GM12891 (cell line): ENCODE measurements around the gene IL2RA.
A peak's percentile ranks its signal among the peaks of the same experiment; 100 is the strongest.
"Not testable (repeated sequence)": the region's sequence is repeated elsewhere in the genome, so short reads cannot be mapped to it uniquely, and the experiment has no call there.

Source experiments
- DNase-seq: peaks from one replicate; pipeline ENCODE4 v3.0.0; 2011; ENCODE audit warnings: low spot score; ENCODE audit not compliant: insufficient read length
- FAIRE-seq: peaks from 2 replicates; lab custom pipeline; 2011; peaks lifted over from hg19 to GRCh38; lab: Jason Lieb, UNC
- PAX5 ChIP-seq: IDR thresholded peaks from 2 replicates; pipeline ENCODE4 v1.6.1; 2011; ENCODE audit warnings: low read length, moderate library complexity, mild to moderate bottlenecking; ENCODE audit not compliant: insufficient read depth, severe bottlenecking
- POLR2A ChIP-seq: IDR thresholded peaks from 2 replicates; pipeline ENCODE4 v1.6.1; 2011; ENCODE audit warnings: low read depth, low read length, control low read depth
- POLR2AphosphoS5 ChIP-seq: IDR thresholded peaks from 2 replicates; pipeline ENCODE4 v1.6.1; 2011; ENCODE audit warnings: low read depth, low read length, control low read depth
- POU2F2 ChIP-seq: IDR thresholded peaks from 2 replicates; pipeline ENCODE4 v1.6.1; 2011; ENCODE audit warnings: low read depth, mild to moderate bottlenecking, control low read depth, low read length, moderate library complexity
- SPI1 ChIP-seq: IDR thresholded peaks from 2 replicates; pipeline ENCODE4 v1.6.1; 2011; ENCODE audit warnings: low read depth, low read length, control low read depth
- TAF1 ChIP-seq: IDR thresholded peaks from 2 replicates; pipeline ENCODE4 v1.6.1; 2011; ENCODE audit warnings: low read depth, low read length, control low read depth

IL2RA gene

DNA sequence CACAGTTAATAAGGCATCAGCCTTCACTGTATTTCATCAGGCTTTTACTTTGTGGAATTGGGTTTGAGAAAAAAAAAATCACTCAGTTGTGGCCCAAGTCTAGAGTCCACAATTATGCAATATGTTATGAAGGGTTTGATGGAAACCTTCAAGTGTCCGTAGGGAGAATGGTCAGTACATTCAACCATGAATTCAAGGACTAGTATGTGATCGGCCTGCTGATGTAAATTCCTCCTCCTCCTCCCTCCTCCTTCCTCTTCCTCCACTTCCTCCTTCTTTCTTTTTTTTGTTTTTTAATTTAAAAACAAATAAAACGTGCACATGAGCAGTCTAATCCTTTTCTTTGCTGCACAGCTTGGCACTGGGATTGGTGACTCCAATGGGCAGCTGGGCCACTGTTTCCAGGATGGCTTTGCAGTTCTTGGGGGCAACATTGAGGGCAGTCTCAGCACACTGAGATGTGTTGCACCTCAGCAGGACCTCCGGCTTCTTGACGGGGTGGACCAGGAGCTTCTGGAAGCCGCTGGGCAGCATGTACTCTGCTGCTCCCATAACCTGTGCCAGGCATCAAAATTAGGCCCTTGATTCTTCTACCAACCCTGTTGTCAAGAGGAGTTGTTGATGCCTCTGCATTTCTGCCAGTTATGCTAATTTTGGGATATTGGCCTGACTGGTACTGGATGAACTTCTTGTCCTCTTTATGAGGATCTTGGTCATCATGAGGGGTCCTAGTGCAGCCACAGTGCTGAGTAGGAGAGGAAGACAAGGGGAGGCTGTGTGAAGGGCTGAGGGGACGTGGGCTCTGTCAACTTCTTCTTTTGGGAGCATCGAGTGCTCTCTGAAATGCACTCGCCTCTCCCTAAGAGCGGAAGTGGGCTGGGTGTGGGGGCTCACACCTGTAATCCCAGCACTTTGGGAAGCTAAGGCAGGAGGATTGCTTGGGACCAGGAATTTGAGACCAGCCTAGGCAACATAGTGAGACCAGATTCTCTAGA is 9.3 kb upstream of the IL2RA start:
- peak; percentile 38; the same call in 1 of the 2 replicates for TF ChIP-seq SPI1
- TF ChIP-seq TAF1 = no peak
- FAIRE-seq (peak; percentile 65), DNase-seq (no peak)

DNA sequence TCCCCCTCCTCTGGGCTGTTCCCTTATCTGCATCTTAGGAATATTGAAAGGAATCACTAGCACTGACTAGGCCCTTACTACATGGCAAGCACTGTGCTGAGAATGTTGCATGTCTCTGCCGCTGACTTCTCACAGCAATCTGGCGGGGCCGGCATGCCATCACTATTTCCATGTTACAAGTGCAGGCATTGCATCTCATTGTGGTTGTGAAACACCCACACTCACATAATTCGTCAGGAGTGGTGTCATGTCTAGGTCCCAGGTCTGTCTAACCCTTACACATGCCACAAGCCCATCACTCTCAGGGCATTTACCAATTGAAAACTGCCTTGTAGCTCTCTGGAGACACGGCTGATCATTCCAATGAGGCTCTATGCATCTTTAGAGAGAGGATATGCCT is 8.5 kb upstream of the IL2RA start:
- DNase-seq (no peak), FAIRE-seq (peak; percentile 84)
- TF ChIP-seq TAF1 (no peak), SPI1 (no peak), POU2F2 (no peak), POLR2AphosphoS5 (no peak), POLR2A (no peak), PAX5 (no peak)

DNA sequence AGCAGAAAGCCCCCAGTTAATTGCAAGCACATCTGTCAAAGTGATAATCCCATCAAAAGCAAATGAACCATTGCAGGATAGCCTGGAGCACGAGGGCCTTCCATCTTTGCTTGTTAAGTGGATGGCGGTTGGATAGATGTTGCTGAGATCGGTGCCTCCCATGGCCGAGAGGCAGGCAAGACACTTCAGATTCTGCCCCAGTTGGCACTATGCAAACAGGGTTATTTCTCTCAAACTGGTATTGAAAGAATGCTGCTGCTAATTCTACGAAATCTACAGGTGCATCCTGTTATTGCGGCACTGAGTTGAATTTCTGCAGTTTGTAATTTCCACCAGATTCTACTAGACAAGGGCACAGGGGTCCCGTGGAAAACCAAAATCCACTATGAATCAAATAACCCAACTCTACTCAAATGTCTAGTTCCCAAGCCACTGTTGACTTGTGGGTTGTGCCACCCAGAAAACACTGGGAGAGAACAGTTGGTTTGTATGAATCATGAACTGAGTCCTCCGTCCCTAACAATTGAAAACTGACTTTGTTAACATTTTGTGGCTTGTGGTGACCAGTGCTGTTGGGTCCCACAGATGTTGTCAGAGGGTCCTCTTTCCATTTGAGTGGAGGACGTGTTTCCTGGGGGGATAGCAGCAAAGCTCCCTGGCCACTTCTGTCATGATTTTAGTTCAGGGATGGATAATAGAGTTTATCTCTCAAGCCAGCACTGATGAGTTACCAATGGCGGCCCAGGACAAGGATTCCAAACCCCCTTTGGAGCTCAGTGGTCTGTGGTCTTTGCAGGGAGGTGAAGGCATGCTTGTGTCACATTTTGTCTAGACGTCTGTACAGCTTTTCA is 7.1 kb upstream of the IL2RA start:
- DNase-seq (no peak), FAIRE-seq (peak; percentile 90)
- no peak for TF ChIP-seq POLR2AphosphoS5
- TF ChIP-seq POU2F2 = no peak
- no peak for TF ChIP-seq POLR2A
- TF ChIP-seq TAF1 = no peak

DNA sequence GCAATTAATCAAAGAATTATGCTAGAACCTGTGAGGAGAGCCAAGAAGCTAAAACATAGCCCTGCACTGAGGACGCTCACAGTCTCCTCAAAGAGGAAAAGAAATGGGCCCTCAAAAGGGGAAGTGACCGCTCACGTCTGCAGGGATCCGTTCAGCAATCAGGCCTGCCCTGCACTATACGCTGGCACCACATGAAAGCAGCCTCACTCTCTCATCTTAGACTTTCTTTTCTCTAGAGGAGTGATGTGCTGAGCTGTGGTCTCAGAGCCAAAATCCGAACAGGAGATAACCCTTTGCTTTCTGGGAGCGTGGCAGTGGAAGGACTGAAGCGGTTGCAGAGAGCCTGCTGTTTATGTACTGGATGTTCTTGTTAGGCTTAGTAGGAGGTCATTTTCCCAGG is 6.3 kb upstream of the IL2RA start:
- peak; percentile 82 for FAIRE-seq
- no peak for DNase-seq
- TF ChIP-seq SPI1 = peak; percentile 98
- no peak for TF ChIP-seq POLR2AphosphoS5

DNA sequence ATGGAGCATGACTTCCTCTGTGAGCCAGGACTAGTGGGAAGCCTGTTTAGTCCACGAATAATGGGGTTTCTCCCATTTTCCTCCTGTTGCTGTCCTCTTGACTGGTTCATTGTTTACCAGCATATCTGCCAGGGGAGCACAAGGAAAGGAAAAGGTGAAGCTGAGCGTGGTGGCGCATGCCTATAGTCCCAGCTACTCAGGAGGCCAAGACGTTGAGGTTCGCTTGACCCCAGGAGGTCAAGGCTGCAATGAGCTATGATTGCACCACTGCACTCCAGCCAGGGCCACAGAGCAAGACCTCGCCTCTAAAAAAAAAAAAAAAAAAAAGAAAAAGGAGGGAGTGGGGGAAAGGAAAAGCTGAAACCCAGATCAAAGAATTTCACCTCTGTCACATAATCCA is 5.8 kb upstream of the IL2RA start:
- DNase-seq (no peak), FAIRE-seq (peak; percentile 43)
- TF ChIP-seq POLR2AphosphoS5 (no peak), PAX5 (no peak), SPI1 (no peak), TAF1 (no peak), POU2F2 (no peak), POLR2A (no peak)

DNA sequence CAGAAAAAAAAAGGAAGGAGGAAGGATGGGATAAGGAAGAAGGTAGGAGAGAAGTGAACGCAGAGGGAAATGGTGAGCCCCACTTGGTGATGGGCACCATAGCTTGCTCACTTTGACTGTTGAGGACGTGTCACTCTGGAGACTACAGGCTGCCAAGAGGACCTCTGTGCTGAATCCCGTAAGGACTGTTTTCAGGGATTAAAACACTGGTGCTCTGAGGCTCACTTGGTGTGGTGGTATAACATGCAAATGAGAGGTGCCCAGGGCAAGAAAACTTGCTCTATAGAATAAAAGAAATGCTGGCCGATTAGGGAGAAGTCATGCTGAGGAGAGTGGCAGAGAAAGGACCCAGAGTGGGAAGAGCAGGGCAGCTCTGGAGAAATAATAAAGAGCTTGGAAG is 5.3 kb upstream of the IL2RA start:
- no peak for FAIRE-seq

DNA sequence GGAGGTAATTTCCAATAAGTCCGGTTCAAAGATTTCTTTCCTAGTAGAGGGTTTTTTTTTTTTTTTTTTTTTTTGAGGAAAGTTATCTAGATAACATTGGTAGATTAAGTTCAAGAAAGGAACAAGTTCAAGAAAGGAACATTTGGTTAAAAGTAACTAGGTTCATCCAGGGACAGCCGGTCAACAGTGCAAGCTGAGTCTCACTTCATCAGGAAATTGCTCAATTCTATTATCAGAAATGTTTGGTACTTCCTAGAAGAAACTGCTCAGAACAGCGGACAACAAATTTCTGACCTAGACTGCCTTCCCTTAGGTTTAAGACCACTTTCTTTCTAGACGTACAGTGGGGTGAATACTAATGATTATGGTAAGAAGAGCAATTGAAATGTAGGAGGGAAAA is 3.7 kb upstream of the IL2RA start:
- FAIRE-seq (no peak), DNase-seq (no peak)
- TF ChIP-seq POU2F2 (no peak), TAF1 (no peak), POLR2A (no peak), POLR2AphosphoS5 (no peak), SPI1 (no peak), PAX5 (no peak)

More for the DNA sequence above, 5.3 kb upstream of the IL2RA start:
- DNase-seq = no peak
- TF ChIP-seq POLR2A = no peak
- no peak for TF ChIP-seq TAF1
- no peak for TF ChIP-seq POLR2AphosphoS5
- no peak for TF ChIP-seq POU2F2
- no peak for TF ChIP-seq SPI1
- no peak for TF ChIP-seq PAX5

DNA sequence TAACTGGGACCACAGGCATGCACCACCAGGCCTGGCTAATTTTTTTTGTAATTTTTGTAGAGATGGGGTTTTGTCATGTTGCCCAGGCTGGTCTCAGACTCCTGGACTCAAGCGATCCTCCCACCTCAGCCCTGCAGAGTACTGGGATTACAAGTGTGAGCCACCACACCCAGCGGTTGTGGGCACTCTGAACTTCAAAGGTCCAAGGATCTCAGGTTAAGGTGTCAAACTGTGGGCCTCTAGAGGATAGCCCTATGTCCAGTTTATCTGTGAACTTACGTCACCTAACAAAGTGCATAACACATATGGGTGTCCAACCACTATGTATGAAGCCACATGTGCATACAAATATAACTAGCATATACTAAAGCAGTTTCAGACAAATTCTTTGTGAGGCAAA is 3.2 kb upstream of the IL2RA start:
- FAIRE-seq (peak; percentile 50), DNase-seq (no peak)
- no peak for TF ChIP-seq POLR2A
- TF ChIP-seq SPI1 = no peak
- no peak for TF ChIP-seq POU2F2
- no peak for TF ChIP-seq TAF1
- TF ChIP-seq POLR2AphosphoS5 = no peak
- no peak for TF ChIP-seq PAX5

DNA sequence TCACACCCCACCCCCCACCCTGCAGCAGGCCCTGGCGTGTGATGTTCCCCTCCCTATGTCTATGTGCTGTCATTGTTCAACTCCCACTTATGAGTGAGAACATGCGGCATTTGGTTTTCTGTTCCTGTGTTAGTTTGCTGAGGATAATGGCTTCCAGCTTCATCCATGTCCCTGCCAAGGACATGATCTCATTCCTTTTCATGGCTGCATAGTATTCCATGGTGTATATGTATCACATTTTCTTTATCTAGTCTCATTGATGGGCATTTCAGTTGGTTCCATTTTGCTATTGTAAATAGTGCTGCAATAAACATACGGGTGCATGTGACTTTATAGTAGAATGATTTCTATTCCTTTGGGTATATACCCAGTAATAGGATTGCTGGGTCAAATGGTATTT is 2.6 kb upstream of the IL2RA start:
- DNase-seq, FAIRE-seq: not testable (repeated sequence)

DNA sequence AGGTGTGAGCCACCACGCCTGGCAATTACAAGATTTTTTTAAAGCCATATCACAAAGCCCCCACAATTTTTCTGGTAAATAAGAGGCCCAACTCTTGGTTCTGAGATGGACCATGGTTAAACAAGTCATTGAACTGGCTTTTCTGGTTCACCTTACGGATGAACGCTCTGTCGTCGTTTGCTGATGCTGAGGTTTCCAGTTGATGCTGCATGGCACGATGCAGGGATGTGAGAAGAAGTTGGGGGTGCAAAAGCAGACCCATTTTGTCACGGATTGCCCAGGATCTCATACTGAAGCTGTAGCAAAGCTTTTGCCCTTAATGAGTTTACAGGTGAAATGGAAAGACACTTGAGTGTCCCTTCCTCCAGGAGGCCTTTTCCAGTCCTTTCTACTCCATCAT is 2.0 kb upstream of the IL2RA start:
- no peak for DNase-seq
- FAIRE-seq = no peak
- TF ChIP-seq POLR2AphosphoS5 (no peak), PAX5 (no peak), POLR2A (no peak), SPI1 (no peak), POU2F2 (no peak), TAF1 (no peak)

DNA sequence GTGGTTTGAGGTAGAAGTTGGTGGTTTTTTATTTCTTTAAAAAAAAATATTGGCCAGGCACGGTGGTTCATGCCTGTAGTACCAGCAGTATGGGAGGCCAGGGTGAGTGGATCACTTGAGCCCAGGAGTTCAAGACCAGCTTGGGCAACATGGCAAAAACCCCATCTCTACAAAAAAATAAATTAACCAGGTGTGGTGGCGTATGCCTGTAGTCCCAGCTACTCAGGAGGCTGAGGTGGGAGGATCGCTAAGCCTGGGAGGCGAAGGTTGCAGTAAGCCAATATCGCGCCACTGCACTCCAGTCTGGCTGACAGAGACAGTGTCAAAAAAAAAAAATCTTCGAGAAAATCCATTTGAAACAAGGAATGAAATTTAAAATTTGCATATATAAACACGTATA is 1.1 kb downstream of the IL2RA start:
- TF ChIP-seq SPI1 = no peak
- no peak for TF ChIP-seq POLR2AphosphoS5
- TF ChIP-seq TAF1 = no peak
- no peak for TF ChIP-seq POLR2A
- TF ChIP-seq POU2F2 = no peak
- no peak for TF ChIP-seq PAX5
- DNase-seq = no peak
- no peak for FAIRE-seq
